ENCODE results near the gene ARHGAP1. TPM values are rescaled to one million over a fixed set of nuclear protein-coding genes. Genes with fewer than 3 reads are reported as not detected.

The ARHGAP1 gene
- total RNA-seq, 1 donor from 2014 or later: 104 TPM

DNA sequence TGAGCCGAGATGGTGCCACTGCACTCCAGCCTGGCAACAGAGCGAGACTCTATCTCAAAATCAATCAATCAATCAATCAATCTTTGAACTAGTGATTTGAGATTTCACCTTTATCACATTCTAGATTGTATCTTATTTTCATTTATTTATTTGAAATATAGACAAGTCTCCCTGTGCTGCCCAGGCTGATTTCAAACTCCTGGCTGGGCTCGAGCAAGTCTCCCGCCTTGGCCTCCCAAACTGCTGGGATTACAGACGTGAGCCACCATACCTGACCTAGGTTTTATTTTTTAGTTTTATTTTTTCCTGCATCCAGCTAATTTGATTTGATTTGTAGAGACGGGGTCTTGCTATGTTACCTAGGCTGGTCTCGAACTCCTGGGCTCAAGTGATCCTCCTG is 35.7 kb upstream of the ARHGAP1 start:
- Histone ChIP-seq H3K4me1 (no peaks in the 10 kb centered on the region), H3K36me3 (peaks cover 1 to 4% of the 10 kb centered on the region in 2 donors), H3K4me3 (no peak overlapping the region), H3K9me3 (no peaks in the 10 kb centered on the region), H3K27ac (peak overlapping the region in 1 of 2 donors; percentile 4), H3K27me3 (no peaks in the 10 kb centered on the region)
- TF ChIP-seq, protein P1, sequence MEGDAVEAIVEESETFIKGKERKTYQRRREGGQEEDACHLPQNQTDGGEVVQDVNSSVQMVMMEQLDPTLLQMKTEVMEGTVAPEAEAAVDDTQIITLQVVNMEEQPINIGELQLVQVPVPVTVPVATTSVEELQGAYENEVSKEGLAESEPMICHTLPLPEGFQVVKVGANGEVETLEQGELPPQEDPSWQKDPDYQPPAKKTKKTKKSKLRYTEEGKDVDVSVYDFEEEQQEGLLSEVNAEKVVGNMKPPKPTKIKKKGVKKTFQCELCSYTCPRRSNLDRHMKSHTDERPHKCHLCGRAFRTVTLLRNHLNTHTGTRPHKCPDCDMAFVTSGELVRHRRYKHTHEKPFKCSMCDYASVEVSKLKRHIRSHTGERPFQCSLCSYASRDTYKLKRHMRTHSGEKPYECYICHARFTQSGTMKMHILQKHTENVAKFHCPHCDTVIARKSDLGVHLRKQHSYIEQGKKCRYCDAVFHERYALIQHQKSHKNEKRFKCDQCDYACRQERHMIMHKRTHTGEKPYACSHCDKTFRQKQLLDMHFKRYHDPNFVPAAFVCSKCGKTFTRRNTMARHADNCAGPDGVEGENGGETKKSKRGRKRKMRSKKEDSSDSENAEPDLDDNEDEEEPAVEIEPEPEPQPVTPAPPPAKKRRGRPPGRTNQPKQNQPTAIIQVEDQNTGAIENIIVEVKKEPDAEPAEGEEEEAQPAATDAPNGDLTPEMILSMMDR (IDR thresholded peaks at IDR 0.05): no peak
- intact Hi-C loops (cut with DNase I): loop anchor here (2.0 to 5.0 kb wide), 2 partner anchors 25 to 34 kb away; partner anchors contain the start of genes ARHGAP1 and ZNF408
- no peak for DNase-seq (ENCODE audit: low spot score in 2 of 2)

GRCh38 chr11:46733234-46733633 is 32.8 kb upstream of the ARHGAP1 start:
- Histone ChIP-seq H3K36me3 (no peaks in the 10 kb centered on the region), H3K9me3 (no peaks in the 10 kb centered on the region), H3K27me3 (no peaks in the 10 kb centered on the region), H3K4me3 (no peak overlapping the region), H3K27ac (no peak overlapping the region), H3K4me1 (no peaks in the 10 kb centered on the region)
- DNase-seq (ENCODE audit: low spot score in 2 of 2): no peak
- TF ChIP-seq, protein P1 (IDR thresholded peaks at IDR 0.05): no peak
- intact Hi-C loops (cut with DNase I): no loop called here

- Histone ChIP-seq H3K27ac (no peak overlapping the region), H3K36me3 (no peaks in the 10 kb centered on the region), H3K4me1 (no peaks in the 10 kb centered on the region), H3K27me3 (no peaks in the 10 kb centered on the region), H3K4me3 (no peak overlapping the region), H3K9me3 (no peaks in the 10 kb centered on the region)
- intact Hi-C loops (cut with DNase I): no loop called here
- TF ChIP-seq, protein P1 (IDR thresholded peaks at IDR 0.05): no peak
- no peak for DNase-seq (ENCODE audit: low spot score in 2 of 2)
Observed at GRCh38 chr11:46731545-46731944, 31.1 kb upstream of the ARHGAP1 start.

DNA sequence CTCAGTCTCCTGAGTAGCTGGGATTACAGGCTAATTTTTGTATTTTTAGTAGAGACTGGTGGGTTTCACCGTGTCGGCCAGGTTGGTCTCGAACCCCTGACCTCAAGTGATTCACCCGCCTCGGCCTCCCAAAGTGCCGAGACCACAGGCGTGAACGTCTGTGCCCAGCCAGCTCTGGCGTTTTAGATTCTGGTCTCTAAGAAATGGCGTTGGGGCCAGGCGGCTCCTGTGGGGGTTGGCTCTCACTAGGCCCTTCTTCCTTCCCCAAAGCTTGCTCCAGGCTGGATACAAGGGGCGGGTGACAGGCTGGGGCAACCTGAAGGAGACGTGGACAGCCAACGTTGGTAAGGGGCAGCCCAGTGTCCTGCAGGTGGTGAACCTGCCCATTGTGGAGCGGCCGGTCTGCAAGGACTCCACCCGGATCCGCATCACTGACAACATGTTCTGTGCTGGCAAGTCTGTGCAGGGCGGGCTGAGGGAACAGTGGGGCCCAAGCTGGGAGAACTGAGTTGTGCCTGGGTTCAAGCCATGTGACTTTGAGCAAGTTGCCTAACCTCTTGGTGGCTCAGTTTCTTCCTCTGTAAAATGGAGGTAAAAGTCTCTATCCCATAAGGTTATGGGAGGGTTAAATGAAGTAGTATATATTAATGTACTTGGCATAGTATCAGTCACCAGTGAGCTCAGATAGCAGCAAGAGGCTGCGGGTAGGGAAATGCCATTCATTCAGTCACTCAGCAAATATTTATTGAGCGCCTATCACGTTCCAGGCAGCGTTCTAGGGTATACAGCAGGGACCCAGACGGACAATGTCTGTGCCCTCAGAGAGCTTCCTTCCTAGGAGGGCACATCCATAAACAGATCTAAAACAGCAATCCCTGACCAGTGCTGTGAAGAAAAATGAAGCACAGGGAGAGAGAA is 28.9 kb upstream of the ARHGAP1 start:
- H3K4me3 ChIP-seq: no peak overlapping the region
- intact Hi-C loops (cut with DNase I): no loop called here
- H3K4me1 ChIP-seq: no peaks in the 10 kb centered on the region
- no peaks in the 10 kb centered on the region for H3K36me3 ChIP-seq
- TF ChIP-seq, protein P1 (IDR thresholded peaks at IDR 0.05): no peak
- H3K27me3 ChIP-seq: no peaks in the 10 kb centered on the region
- no peak for DNase-seq (ENCODE audit: low spot score in 2 of 2)
- no peaks in the 10 kb centered on the region for H3K9me3 ChIP-seq
- no peak overlapping the region for H3K27ac ChIP-seq

DNA sequence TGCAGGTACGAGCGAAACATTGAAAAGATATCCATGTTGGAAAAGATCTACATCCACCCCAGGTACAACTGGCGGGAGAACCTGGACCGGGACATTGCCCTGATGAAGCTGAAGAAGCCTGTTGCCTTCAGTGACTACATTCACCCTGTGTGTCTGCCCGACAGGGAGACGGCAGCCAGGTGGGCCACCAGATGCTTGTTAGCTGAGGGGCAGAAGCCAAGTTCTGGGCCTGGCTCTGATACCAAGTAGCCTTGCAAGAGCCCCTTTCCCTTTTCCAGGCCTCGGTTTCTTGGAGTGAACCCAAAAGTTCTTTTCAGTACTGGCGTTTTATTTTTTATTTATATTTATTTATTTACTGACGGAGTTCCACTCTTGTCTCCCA is 28.2 kb upstream of the ARHGAP1 start:
- intact Hi-C loops (cut with DNase I): no loop called here
- Histone ChIP-seq H3K4me3 (no peak overlapping the region), H3K9me3 (no peaks in the 10 kb centered on the region), H3K4me1 (no peaks in the 10 kb centered on the region), H3K36me3 (no peaks in the 10 kb centered on the region), H3K27me3 (no peaks in the 10 kb centered on the region), H3K27ac (no peak overlapping the region)
- DNase-seq (ENCODE audit: low spot score in 2 of 2): no peak
- TF ChIP-seq, protein P1 (IDR thresholded peaks at IDR 0.05): no peak
